Mucosa of gallbladder (tissue), 1 donor: Measurements from ENCODE around the gene MRPS23. TPM values are rescaled to one million over a fixed set of nuclear protein-coding genes. Genes with fewer than 3 reads are reported as not detected.

Source experiments
- DNase-seq: peaks from one replicate; pipeline ENCODE4 v3.0.0-alpha.2; 2020; ENCODE audit warnings: low spot score
- total RNA-seq: library from RNA; stranded (reverse); gene quantifications from one replicate; pipeline ENCODE4 v1.2.1, GENCODE V29; 2021
- donor health status: DM: no; HTN: no; CAD: no.

The MRPS23 gene
- total RNA-seq, 1 donor from 2014 or later, result 32.5 TPM

DNA sequence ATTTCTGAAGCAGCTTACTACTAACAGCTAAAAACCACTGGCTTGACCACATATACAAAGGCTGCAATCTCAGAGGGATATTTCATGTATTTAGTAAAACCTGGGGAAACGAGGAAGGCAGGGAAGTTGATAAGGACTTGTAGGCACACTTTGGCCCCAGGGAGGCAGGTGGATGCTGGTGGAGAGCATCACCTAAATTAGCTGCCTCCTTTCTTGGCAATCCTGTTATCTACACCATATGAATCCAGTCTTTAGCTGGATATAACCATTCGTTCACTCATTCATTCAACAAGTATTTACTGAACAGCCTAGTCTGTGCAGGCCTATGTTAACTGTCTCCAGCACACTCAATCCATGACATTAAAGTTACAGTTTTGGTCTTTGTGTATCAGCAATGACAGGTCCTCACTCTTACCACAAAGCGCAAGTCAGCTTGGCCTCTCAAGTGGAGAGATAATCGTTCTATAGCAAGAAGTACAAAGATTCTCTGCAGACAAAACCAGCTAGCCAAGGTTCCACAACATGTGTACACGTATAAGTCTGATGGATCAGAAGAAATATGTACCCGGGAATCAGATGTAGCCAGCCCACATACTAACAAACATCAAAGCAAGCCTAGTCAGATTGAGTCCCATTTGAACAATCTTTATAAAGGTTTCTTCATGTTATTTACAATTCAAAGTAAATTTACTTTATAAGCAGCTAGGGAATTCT is 10.8 kb downstream of the MRPS23 start:
- no peak for DNase-seq

DNA sequence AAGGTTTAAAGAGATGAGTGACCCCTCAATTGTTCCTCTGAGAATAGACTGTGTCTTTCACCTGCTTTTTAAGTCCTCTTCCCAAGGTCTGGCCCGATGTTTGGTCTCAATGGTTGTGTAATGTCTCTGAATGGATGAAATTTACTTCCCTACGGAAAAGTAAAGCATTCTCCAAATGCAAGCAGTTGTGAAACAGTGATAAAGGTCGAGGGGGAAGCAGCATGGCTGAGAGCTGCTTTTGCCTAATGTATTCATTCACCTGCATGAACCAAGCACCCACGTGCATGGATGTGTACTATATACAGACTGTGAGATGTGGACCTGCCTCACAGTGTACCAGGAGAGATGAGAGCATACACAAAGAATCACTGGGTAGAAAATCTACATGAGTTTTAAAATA is 11.4 kb downstream of the MRPS23 start:
- no peak for DNase-seq

DNA sequence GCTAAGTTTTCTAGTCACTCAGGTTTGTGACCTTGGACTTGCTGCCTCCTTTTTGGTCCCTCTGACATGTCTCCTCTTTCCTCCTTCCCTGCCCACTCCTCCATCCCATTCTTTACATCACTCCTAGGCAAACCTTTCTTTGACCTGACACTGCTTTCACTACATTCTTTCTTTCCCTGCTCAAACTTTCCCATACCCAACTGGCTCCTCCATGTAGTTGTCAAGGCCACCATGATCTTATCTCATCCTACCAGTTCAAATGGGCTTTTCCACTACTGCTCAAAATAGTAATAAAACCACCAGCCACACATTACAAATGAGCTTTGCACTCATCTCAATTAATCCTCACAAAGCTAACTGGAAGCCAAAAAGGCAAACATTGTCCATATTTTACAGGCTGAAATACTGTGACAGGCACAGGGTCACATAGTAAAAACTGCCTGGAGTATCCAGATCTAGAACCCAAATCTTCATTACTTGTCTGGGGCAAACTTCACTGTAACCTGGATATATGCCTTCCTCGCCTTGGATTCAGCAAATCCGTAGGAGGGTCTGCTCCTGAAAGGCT is 14.4 kb downstream of the MRPS23 start:
- DNase-seq, result no peak

DNA sequence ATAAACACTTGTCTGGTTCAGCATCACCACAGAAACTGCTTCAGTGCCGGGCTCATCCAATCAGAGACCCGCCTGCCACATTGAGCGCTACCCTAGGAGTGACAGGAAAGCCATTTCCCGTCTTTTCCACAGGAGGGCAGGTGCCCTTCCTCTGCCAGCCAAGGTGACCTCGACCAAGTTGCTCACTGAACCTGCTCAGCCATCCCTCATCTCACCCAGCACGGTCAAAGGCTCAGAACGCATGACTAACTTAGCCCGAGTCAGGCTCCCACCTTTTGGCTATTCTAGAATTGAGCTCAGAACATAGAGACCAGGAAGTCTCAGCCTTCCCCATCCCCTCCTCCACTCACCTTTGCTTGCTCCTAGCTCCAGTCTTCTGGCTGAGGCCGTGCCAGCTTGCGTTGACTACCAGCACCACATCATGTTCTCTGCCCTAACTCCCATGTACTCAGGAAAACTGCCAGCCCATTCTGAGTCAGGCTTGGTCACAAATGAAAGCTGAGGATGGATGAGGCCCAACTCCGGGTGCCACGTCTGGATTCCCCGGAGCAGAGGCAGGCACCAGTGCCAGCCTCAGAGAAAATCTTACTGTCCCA is 15.6 kb downstream of the MRPS23 start:
- no peak for DNase-seq

DNA sequence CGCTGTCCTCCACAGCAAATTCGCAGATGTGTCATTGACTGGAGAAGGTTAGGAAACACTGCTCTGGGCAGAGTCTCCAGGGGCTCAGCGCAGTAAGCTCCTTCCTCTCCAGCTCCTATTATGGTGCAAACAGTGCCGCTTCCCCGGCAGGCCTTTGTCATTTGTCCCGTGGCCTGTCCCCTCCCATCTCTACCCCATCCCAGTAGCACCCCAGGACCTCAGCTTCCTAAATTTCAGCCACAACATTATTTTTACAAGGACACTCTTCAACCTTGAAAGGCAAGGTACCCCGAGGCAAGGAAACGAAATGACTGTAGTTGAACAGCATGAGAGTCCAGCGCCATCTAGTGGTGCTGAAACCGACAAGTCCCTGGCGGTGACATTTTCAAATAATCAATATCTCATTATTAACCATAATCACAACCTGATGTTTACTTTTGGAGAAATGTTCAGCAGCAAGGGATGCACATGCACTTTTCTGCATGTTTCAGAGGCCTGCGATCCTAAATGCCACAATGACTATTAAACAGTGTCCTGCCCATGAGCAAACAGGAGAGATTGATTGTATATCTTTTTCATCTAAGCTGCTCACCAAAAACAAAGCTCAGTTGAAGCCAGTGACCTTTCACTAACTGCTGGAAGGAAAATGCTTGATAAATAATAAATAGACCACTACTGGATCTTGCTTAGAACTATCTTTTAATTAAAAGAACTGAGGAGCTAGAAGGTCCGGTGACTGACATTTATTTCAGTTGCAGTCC is 16.5 kb downstream of the MRPS23 start:
- peak; percentile 81 for DNase-seq

DNA sequence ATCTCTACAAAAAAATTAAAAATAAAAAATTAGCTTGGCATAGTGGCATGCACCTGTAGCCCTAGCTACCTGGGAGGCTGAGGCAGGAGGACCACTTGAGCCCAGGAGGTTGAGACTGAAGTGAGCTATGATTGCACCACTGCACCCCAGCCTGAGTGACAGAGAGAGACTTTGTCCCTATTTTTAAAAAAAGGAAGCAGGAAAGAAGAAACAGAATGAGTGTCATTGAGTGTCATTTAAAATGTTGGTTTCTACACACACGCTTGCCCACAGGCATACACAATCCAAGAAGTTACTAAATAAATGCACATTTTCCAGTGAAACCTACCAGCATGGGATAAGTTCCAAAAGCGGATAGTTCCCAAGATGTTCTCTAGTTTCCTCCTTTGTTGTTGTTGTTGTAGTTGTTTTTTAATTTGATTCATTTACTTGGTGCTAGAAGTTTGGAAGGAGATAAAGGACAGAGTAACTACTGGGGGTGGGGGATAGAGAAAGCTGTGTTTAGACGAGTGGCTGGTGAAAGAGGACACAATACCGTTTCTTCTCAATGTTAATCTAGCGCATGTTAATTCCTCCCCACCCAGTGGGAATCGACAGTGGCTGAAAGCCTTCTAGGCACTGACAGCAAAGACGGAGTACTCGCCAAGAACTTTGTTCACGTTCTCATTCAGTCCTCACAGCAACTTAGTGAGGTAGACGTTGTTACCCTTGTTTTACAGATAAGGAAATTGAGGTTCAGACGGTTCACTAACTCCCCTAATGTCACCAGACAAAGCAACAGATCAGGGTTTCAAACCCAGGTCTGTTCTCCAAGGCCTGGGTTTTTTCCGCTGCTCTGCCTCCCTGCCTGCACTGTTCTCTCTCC is 17.3 kb downstream of the MRPS23 start:
- DNase-seq, result no peak

DNA sequence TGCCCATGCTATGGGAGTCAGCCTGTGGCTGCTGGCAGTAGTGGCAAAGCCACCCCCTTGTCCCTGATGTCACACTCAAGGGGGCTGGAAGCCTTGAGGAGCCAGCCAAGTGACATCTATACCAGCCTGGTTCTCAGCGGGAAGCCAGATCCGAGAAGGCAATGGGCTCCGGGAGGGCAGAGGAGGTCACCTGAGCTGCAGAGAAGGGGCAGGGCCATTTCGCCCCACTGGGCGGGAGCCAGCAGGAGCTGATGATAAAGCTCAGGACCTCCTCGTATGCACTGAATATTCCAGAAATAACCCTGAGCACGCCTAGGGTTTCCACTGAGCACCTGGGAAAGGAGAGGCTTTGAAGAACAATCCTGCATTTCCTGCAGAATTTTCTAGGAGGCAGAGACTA is 19.0 kb downstream of the MRPS23 start:
- no peak for DNase-seq

DNA sequence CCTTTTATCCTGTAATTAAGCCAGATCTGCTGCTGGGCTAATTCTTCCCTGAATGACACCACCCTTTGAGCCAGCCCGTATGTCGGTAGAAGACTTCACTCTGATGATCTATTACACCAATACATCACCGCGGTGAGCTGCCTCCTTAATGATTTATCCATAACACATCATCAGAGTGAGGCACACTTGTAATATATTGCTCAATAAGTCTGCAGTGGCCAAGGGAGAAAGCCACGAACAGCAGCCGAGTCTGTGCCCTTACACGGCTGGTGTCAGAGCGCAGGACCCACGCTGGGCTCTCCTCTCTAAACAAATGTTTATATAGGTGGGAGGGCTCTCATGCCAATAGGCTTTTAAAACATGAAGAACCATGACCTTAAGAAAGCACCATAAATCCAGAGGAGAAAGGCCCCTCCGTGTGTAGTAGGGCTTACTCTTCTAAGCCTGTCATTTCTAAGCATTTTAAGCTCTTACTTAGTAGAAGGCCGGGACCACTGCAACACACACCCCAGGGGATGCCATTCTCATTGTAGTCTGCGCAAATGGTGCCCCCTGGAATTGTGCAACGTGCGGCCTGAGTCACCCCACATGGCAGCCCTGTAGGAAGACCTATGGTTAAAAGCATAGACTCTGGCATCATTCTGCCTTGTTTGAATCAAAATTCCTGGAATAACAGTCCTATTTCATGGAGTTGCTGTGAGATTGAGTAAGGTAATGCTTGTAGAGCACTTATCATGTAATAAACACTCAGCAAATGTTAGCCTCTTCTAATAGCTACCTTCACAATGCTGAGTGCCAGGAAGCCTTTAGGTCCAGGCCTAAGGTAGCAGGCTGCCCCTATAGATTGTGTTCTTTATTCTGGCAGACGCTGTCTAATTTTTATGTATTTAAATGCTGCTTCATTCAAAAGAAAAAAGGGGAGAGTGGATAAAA is 26.1 kb downstream of the MRPS23 start:
- no peak for DNase-seq

DNA sequence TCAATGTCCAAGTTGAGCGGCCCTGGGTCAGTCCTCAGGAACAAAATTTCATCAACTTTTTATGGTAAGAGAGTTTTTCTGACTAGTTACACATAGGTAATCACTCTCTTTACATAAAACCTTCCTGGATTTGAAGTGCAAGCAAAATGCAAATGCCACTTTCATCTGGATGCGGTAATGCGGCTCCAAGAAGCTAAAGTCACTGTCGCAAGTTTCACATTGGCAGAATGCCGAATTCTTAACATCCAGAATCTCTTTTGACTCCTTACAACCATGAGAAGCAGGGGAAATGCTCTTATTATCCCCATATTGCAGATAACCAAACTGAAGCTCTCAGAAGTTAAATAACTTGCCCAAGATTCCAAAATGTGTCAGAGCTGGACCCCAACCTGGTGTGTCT is 30.0 kb downstream of the MRPS23 start:
- DNase-seq, result no peak

DNA sequence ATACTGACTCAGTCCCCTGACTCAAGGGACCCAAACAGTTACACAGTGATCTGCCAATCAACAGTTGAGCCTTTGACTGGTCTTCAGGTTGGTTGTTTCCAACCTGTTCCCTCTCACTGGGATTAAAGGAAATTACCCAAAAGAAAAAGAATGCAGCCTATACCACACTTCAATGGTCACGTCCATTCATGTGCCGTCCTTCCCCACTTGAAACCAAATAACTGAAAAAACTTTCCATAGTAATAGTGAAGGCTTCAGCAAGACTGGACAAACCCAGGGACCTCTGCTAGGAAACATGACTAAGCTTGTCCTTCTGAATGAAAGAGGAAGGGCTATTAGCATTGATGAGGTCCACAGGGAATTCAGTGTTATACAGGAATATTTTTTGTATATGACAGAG is 30.6 kb downstream of the MRPS23 start:
- DNase-seq, result no peak

DNA sequence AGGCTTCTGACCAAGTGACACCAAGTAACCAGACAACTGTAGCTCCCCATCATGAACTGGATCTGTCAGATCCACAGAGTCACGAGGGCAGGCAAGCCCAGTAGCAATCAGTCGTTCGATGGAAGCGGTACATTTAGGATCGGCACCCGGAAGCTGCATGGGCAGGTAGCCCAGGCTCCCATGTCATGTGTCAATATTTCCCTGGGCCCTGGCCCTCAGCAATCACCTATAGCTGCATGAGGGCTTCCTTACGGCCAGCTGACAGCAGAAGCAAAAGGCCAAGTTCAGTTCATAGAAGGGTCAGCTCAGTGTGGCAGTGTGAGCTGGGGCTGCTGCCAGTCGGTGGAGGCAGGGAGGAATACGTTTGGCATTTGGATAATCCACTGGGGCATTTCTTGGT is 31.8 kb downstream of the MRPS23 start:
- no peak for DNase-seq

DNA sequence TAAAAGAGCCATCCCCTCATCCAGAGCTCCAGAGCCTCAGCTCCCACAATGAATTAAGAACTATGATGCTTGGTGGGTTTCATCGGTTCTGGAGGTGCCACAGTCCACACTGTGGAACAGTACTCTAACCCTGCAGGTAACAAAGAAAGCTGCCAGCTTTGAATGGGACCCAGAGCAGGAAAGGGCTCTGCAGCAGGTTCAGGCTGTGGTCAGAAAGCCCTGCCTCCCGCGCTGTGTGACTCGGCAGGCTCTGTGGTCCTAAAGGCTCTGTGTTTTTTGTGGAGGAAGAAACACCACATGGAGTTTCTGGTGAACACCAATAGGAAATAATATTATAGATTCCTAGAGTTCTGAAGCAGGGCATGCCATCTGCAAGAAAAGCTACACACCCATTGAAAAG is 32.5 kb downstream of the MRPS23 start:
- no peak for DNase-seq

DNA sequence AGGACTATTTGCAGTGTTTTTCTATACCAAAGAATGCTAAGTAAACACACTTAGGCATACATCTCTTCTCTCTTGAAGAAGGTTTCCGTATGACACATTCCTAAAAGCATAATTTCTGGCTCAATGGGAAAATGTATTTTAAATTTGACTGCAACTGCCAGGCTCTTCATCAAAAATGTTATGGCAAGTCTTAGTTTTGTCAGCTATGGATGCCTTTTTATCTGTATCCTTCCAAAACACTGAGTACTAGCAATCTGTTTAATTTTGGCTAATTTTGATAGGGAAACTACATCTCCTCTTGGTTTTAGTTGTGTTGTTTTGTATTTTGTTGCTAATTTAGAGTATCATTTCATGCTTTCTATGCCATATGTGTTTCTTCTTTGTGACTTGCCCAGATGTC is 35.4 kb downstream of the MRPS23 start:
- no peak for DNase-seq

DNA sequence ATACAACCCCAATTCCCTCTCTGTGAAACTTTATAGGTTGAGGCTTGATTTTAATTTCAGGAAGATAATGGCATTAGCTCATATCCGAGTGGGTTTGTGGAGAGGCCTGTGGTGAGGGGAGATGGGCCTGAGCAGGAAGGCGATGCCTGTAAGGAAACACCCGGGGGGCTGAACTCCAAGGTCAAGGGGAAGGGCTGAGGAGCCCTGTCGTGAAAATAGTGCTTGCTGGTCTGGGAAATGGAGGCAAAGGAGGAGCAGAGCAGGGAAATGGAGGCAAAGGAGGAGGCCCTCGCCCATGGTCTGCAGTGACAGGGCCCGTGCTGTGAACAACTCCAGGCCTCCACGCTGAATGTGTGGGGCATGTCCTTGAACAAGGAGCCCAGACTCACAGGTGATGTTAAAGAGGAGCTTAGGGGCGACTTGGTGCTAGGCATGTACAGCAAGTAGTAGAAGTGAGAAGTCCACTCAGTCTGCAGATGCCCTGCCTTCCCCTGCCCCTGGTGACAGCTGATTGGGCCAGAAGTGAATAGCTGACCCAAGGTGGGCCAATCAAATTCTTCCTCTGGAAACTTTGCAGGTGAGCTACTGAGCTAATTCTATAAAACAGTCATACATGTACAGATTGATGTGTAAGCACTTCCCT is 38.1 kb downstream of the MRPS23 start:
- no peak for DNase-seq

DNA sequence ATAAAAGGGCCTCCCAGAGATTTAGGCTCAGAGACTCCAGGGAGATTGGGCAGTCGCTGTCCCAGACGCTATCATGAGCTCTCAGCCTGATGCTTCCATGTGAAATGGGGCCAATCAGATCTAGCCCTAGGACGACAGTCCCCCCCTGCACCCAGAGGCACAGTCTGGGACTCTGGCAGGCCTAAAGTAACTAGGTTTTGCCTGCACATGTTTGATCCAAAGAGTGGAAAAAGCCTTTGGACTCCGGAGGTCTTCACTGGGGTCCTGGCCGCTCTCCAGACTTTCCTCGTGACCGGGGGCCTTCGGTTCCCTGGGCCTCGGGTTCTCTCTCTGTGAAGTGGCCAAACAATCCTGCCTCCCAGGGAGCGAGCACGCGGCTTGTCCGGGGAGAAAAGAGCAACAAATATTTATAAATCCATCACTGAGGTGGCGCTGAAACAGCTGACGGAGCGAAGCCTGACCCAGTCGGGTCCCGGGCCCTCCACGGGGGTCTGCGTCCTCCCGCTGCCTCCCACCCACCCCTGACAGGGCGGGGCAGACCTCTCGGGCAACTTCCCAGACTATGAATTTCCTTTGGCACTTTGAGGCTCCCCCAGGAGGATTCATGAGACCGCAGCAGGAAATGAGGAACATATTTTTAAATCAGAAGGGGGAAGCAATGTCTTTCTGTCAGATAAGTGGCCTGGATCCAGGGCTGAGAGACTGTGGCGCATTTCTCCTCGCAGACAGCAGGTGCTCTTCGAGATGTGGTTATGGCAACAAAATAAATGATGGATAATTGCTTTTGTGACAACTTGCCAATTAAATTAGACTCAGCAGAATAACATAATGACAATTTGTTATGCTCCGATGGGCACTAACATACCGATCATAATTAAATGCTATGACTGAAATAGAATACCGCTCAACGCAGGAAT is 38.9 kb downstream of the MRPS23 start:
- peak; percentile 36 for DNase-seq

DNA sequence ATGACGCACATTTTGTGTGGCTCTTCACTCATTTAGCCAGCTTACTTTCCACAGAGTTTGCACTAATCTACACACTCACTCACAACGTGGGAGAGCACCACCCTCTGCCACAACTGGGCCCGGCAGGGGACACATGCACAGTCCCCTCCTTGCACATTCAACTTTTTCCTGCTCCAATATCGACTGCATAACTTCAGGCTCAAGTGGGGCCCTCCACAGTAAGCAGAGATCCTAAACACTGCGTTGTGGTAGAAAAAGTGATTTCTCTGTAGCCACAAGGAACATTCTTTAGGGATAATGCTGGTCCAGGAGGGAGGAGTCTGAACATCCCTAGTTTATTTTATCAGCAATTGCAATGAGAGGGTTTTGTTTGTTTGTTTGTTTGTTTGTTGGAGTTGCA is 40.0 kb downstream of the MRPS23 start:
- DNase-seq, result no peak

DNA sequence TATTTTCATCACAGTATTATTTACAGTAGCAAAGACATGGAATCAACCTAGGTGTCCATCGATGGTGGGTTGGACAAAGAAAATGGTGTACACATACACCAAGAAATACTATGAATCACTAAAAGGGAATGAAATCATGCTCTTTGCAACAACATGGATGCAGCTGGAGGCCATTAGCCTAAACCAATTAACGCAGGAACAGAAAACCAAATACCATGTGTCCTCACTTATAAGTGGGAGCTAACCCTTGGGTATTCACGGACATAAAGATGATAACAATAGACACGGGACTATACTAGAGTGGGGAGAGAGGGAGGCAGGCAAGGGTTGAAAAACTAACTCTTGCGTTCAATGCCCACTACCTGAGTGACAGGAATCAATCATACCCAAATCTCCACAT is 41.0 kb downstream of the MRPS23 start:
- no peak for DNase-seq

DNA sequence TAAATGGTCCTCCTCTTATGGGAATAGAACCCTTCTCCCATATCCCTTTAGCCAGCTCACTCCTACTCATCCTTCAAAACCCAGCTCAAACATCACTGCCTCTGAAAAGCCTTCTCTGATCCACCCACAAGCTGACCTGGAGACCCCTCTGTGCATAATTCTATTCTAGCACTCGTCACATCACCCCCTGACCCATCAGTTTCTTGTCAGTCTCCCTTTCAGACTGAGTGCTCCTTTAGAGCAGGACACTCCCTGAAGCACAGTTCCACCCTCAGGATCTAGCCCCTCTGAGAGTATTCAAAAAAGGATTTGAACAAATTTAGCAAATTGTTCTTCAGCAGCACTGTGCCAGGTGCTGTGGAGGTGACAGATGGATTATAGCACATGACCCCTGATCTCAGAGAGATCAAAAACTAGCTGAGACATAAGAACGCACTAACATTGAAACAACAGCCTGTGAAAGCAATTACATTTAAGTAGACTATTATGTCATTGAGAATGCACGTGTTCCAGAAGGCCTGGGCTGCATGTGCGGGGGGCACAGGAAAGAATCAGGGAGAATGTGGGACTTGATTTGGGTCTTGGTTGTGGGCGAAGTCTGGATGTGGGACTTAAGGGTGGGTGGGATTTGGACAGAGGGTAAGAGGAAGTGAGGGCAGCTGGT is 43.5 kb downstream of the MRPS23 start:
- DNase-seq, result no peak

DNA sequence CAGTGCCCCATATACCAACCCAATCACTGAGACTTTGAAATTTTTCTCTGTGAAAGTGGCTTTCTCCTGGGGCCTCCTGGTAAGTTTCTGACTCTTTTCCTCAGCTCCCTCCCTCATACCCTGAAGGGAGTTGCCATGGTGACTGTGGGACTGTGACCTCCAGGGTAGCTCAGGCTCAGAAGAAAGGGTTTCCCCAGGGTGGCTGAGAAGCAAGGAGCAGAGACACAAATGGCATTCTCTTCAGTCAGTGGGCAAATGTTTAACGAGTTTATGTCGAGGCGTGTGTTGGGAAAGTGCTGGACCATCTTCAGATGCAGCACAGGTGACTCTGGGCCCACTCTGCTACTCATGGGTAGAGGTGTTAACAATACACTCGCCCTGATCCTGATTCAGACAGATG is 46.8 kb downstream of the MRPS23 start:
- DNase-seq, result no peak
